ENCODE measurements around the gene PREX1. TPM values are rescaled to one million over a fixed set of nuclear protein-coding genes. Genes with fewer than 3 reads are reported as not detected.

PREX1 gene
- total RNA-seq, 1 donor from 2014 or later = 17.7 TPM

- H3K4me1 ChIP-seq = peaks cover 4% of the 10 kb centered on the region
- no peaks in the 10 kb centered on the region for H3K9me3 ChIP-seq
- H3K27me3 ChIP-seq = no peaks in the 10 kb centered on the region
- intact Hi-C loops (cut with DNase I) = no loop called here
- no peaks in the 10 kb centered on the region for H3K36me3 ChIP-seq
- H3K4me3 ChIP-seq = no peak overlapping the region
- TF ChIP-seq POLR2AphosphoS5 (IDR thresholded peaks at IDR 0.05; ENCODE audit: insufficient read depth in 1 of 2, low read depth in 1 of 2) (no peak), POLR2A (IDR thresholded peaks at IDR 0.05) (no peak), CTCF (IDR thresholded peaks at IDR 0.05) (no peak)
- DNase-seq (ENCODE audit: extremely low spot score in 2 of 2) = no peak
- no peak overlapping the region for H3K27ac ChIP-seq
Measured at GRCh38 chr20:48738399-48739304, 89.1 kb downstream of the PREX1 start.

DNA sequence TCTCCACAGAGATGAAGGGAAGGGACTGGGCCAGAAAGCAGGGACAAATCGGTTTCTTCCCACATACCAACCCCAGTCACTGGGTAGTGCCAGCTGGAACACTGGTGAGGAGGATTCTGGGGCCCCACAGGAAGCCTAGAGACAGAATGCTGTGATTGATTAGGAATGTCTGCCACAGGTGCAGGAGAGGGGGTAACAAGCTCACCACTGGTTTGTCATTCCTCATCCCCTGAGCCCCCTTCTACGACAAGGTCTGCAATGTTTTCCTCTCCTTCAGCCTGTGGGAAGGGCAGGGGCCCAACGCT lies 89.8 kb downstream of the PREX1 start:
- H3K4me3 ChIP-seq = no peak overlapping the region
- no peak overlapping the region for H3K27ac ChIP-seq
- no peak for DNase-seq (ENCODE audit: extremely low spot score in 2 of 2)
- TF ChIP-seq POLR2AphosphoS5 (IDR thresholded peaks at IDR 0.05; ENCODE audit: insufficient read depth in 1 of 2, low read depth in 1 of 2) (no peak), CTCF (IDR thresholded peaks at IDR 0.05) (no peak), POLR2A (IDR thresholded peaks at IDR 0.05) (no peak)
- H3K9me3 ChIP-seq = no peaks in the 10 kb centered on the region
- H3K4me1 ChIP-seq = peaks cover 4% of the 10 kb centered on the region
- no peaks in the 10 kb centered on the region for H3K36me3 ChIP-seq
- intact Hi-C loops (cut with DNase I) = no loop called here
- no peaks in the 10 kb centered on the region for H3K27me3 ChIP-seq

DNA sequence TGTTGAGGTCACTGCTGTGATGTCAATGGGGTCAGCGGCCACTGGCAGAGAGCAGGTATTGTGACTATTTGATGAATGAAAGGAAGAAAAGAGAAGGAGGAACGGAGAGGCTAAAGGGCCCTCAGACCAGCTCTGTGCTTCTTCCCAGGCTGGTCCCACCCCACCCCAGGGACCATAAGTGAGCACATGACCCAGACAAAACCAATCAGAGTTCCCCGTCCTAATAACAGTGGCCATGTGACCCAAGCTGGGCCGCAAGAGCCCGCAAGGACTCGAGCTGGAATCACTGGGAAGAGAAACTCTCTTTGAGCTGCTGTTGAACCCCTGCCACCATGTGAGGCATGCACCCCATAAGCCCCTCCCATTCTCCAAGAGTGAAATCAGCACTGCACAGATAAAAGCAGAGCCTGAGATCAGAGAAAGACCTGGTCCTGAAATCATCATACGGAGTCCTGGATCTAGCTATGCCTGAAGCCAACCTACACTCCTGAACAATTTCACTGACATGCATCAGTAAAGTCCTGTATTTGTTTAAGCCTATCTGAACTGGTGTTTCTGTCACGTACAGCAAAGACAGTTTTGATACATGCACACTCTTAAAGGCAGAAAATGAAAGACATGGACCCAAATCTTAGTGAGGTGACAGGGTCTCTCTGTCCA lies 90.2 kb downstream of the PREX1 start:
- Histone ChIP-seq H3K4me3 (no peak overlapping the region), H3K36me3 (no peaks in the 10 kb centered on the region), H3K27ac (no peak overlapping the region), H3K27me3 (no peaks in the 10 kb centered on the region), H3K4me1 (peaks cover 4% of the 10 kb centered on the region), H3K9me3 (no peaks in the 10 kb centered on the region)
- no peak for DNase-seq (ENCODE audit: extremely low spot score in 2 of 2)
- intact Hi-C loops (cut with DNase I) = no loop called here
- no peak for TF ChIP-seq POLR2AphosphoS5 (IDR thresholded peaks at IDR 0.05; ENCODE audit: insufficient read depth in 1 of 2, low read depth in 1 of 2)
- no peak for TF ChIP-seq CTCF (IDR thresholded peaks at IDR 0.05)
- no peak for TF ChIP-seq POLR2A (IDR thresholded peaks at IDR 0.05)

- Histone ChIP-seq H3K27ac (no peak overlapping the region), H3K4me3 (no peak overlapping the region), H3K27me3 (no peaks in the 10 kb centered on the region), H3K9me3 (no peaks in the 10 kb centered on the region), H3K4me1 (peaks cover 4% of the 10 kb centered on the region), H3K36me3 (no peaks in the 10 kb centered on the region)
- intact Hi-C loops (cut with DNase I) = no loop called here
- no peak for DNase-seq (ENCODE audit: extremely low spot score in 2 of 2)
- TF ChIP-seq POLR2AphosphoS5 (IDR thresholded peaks at IDR 0.05; ENCODE audit: insufficient read depth in 1 of 2, low read depth in 1 of 2) = no peak
- TF ChIP-seq CTCF (IDR thresholded peaks at IDR 0.05) = no peak
- no peak for TF ChIP-seq POLR2A (IDR thresholded peaks at IDR 0.05)
Measured at GRCh38 chr20:48736636-48737035, 91.2 kb downstream of the PREX1 start.

DNA sequence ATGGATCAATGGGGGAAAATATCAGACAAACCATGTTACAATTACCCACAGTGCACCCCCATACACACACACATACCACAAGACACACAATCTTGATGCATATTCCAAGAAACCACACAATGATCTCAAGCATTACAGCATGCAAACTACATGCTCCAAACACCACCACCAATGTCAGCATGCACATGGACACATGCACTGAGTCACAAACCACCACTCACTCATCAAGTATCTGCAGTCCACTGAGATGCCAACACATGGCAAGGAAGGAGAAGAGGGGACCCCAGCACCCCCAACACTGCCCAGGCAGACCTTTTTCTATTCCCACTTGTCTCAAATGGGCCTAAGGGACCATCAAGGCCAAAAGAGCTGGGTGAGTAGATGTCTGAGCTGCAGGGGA lies 91.6 kb downstream of the PREX1 start:
- Histone ChIP-seq H3K27me3 (no peaks in the 10 kb centered on the region), H3K27ac (no peak overlapping the region), H3K9me3 (no peaks in the 10 kb centered on the region), H3K36me3 (no peaks in the 10 kb centered on the region), H3K4me3 (no peak overlapping the region), H3K4me1 (peaks cover 4% of the 10 kb centered on the region)
- TF ChIP-seq POLR2A (IDR thresholded peaks at IDR 0.05) (no peak), POLR2AphosphoS5 (IDR thresholded peaks at IDR 0.05; ENCODE audit: insufficient read depth in 1 of 2, low read depth in 1 of 2) (no peak), CTCF (IDR thresholded peaks at IDR 0.05) (no peak)
- no peak for DNase-seq (ENCODE audit: extremely low spot score in 2 of 2)
- intact Hi-C loops (cut with DNase I) = no loop called here

Data from vagina (tissue), 2 donors.